Measurements from ENCODE around the gene FTCD. TPM values are rescaled to one million over a fixed set of nuclear protein-coding genes. Genes with fewer than 3 reads are reported as not detected.
A peak's percentile ranks its signal among the peaks of the same experiment; 100 is the strongest.
"Not testable (repeated sequence)": the region's sequence is repeated elsewhere in the genome, so short reads cannot be mapped to it uniquely, and the experiment has no call there.

Gene FTCD
- polyA plus RNA-seq, 1 donor: 61.8 TPM

- no peak for DNase-seq
- no peaks in the 10 kb centered on the region for H3K27me3 ChIP-seq (ENCODE audit: control insufficient read depth, insufficient read depth, low read length)
- peak overlapping the region; percentile 58 for H3K4me3 ChIP-seq (ENCODE audit: low read length)
These were observed 3.1 kb downstream of the FTCD start for GRCh38 chr21:46151989-46152926.

GRCh38 chr21:46151261-46151988, 4.0 kb downstream of the FTCD start:
- Histone ChIP-seq H3K4me1 (ENCODE audit: control insufficient read depth, insufficient read depth, low read length) (peaks cover 11% of the 10 kb centered on the region), H3K27ac (ENCODE audit: low read length) (no peak overlapping the region), H3K36me3 (ENCODE audit: control insufficient read depth, insufficient read depth, low read length) (no peaks in the 10 kb centered on the region), H3K4me3 (ENCODE audit: low read length) (no peak overlapping the region), H3K27me3 (ENCODE audit: control insufficient read depth, insufficient read depth, low read length) (no peaks in the 10 kb centered on the region), H3K9me3 (ENCODE audit: control insufficient read depth, low read depth, low read length) (peaks cover 3% of the 10 kb centered on the region)
- DNase-seq: no peak
- WGBS (ENCODE audit: insufficient coverage, low lambda C conversion rate): no CpG with 5 or more reads among the region's 47 CpGs

More at GRCh38 chr21:46151989-46152926, 3.1 kb downstream of the FTCD start:
- H3K4me1 ChIP-seq (ENCODE audit: control insufficient read depth, insufficient read depth, low read length): peaks cover 11% of the 10 kb centered on the region
- peaks cover 3% of the 10 kb centered on the region for H3K9me3 ChIP-seq (ENCODE audit: control insufficient read depth, low read depth, low read length)
- H3K27ac ChIP-seq (ENCODE audit: low read length): no peak overlapping the region
- H3K36me3 ChIP-seq (ENCODE audit: control insufficient read depth, insufficient read depth, low read length): no peaks in the 10 kb centered on the region
- WGBS (ENCODE audit: insufficient coverage, low lambda C conversion rate): no CpG with 5 or more reads among the region's 45 CpGs

- H3K9me3 ChIP-seq (ENCODE audit: control insufficient read depth, low read depth, low read length): peaks cover 3% of the 10 kb centered on the region
- H3K36me3 ChIP-seq (ENCODE audit: control insufficient read depth, insufficient read depth, low read length): no peaks in the 10 kb centered on the region
- no peak overlapping the region for H3K27ac ChIP-seq (ENCODE audit: low read length)
- peaks cover 5% of the 10 kb centered on the region for H3K4me1 ChIP-seq (ENCODE audit: control insufficient read depth, insufficient read depth, low read length)
- no peak overlapping the region for H3K4me3 ChIP-seq (ENCODE audit: low read length)
- no peaks in the 10 kb centered on the region for H3K27me3 ChIP-seq (ENCODE audit: control insufficient read depth, insufficient read depth, low read length)
- 93% methylated on average over 3 of the region's 24 CpGs for WGBS (ENCODE audit: insufficient coverage, low lambda C conversion rate)
- DNase-seq: no peak
These were observed 4.8 kb downstream of the FTCD start for GRCh38 chr21:46150491-46151121.

- Histone ChIP-seq H3K27ac (ENCODE audit: low read length) (no peak overlapping the region), H3K27me3 (ENCODE audit: control insufficient read depth, insufficient read depth, low read length) (no peaks in the 10 kb centered on the region), H3K9me3 (ENCODE audit: control insufficient read depth, low read depth, low read length) (peaks cover 7% of the 10 kb centered on the region), H3K4me1 (ENCODE audit: control insufficient read depth, insufficient read depth, low read length) (peaks cover 6% of the 10 kb centered on the region), H3K36me3 (ENCODE audit: control insufficient read depth, insufficient read depth, low read length) (no peaks in the 10 kb centered on the region), H3K4me3 (ENCODE audit: low read length) (no peak overlapping the region)
- no CpG with 5 or more reads among the region's 19 CpGs for WGBS (ENCODE audit: insufficient coverage, low lambda C conversion rate)
- DNase-seq: no peak
These were observed 5.3 kb downstream of the FTCD start for GRCh38 chr21:46150073-46150472.

- DNase-seq: no peak
- H3K4me3 ChIP-seq (ENCODE audit: low read length): no peak overlapping the region
- H3K4me1 ChIP-seq (ENCODE audit: control insufficient read depth, insufficient read depth, low read length): peaks cover 12% of the 10 kb centered on the region
- H3K9me3 ChIP-seq (ENCODE audit: control insufficient read depth, low read depth, low read length): peaks cover 7% of the 10 kb centered on the region
- WGBS (ENCODE audit: insufficient coverage, low lambda C conversion rate): 93% methylated on average over 3 of the region's 22 CpGs
- H3K36me3 ChIP-seq (ENCODE audit: control insufficient read depth, insufficient read depth, low read length): no peaks in the 10 kb centered on the region
- H3K27me3 ChIP-seq (ENCODE audit: control insufficient read depth, insufficient read depth, low read length): no peaks in the 10 kb centered on the region
- no peak overlapping the region for H3K27ac ChIP-seq (ENCODE audit: low read length)
These were observed 6.0 kb downstream of the FTCD start for GRCh38 chr21:46149205-46149901.

GRCh38 chr21:46148106-46148505, 7.3 kb downstream of the FTCD start:
- DNase-seq: no peak
- Histone ChIP-seq H3K9me3 (ENCODE audit: control insufficient read depth, low read depth, low read length) (peaks cover 5% of the 10 kb centered on the region), H3K4me1 (ENCODE audit: control insufficient read depth, insufficient read depth, low read length) (peaks cover 16% of the 10 kb centered on the region), H3K27me3 (ENCODE audit: control insufficient read depth, insufficient read depth, low read length) (no peaks in the 10 kb centered on the region), H3K27ac (ENCODE audit: low read length) (no peak overlapping the region), H3K4me3 (ENCODE audit: low read length) (no peak overlapping the region), H3K36me3 (ENCODE audit: control insufficient read depth, insufficient read depth, low read length) (no peaks in the 10 kb centered on the region)
- no CpG with 5 or more reads among the region's 11 CpGs for WGBS (ENCODE audit: insufficient coverage, low lambda C conversion rate)

GRCh38 chr21:46147429-46147828, 8.0 kb downstream of the FTCD start:
- H3K36me3 ChIP-seq (ENCODE audit: control insufficient read depth, insufficient read depth, low read length); H3K27me3 ChIP-seq (ENCODE audit: control insufficient read depth, insufficient read depth, low read length); H3K9me3 ChIP-seq (ENCODE audit: control insufficient read depth, low read depth, low read length): not testable (repeated sequence)
- H3K27ac ChIP-seq (ENCODE audit: low read length): peak overlapping the region; percentile 22
- H3K4me1 ChIP-seq (ENCODE audit: control insufficient read depth, insufficient read depth, low read length): peaks cover 16% of the 10 kb centered on the region
- DNase-seq: peak; percentile 77 to 86
- H3K4me3 ChIP-seq (ENCODE audit: low read length): peak overlapping the region; percentile 3
- no CpG with 5 or more reads among the region's 12 CpGs for WGBS (ENCODE audit: insufficient coverage, low lambda C conversion rate)

- Histone ChIP-seq H3K9me3 (ENCODE audit: control insufficient read depth, low read depth, low read length) (peaks cover 6% of the 10 kb centered on the region), H3K4me1 (ENCODE audit: control insufficient read depth, insufficient read depth, low read length) (peaks cover 16% of the 10 kb centered on the region), H3K27ac (ENCODE audit: low read length) (peak overlapping the region; percentile 22), H3K4me3 (ENCODE audit: low read length) (peak overlapping the region; percentile 3), H3K27me3 (ENCODE audit: control insufficient read depth, insufficient read depth, low read length) (no peaks in the 10 kb centered on the region), H3K36me3 (ENCODE audit: control insufficient read depth, insufficient read depth, low read length) (peaks cover 3% of the 10 kb centered on the region)
- WGBS (ENCODE audit: insufficient coverage, low lambda C conversion rate): no CpG with 5 or more reads among the region's 14 CpGs
- DNase-seq: no peak
These were observed 8.5 kb downstream of the FTCD start for GRCh38 chr21:46146856-46147255.

- peak overlapping the region; percentile 22 for H3K27ac ChIP-seq (ENCODE audit: low read length)
- H3K4me1 ChIP-seq (ENCODE audit: control insufficient read depth, insufficient read depth, low read length): peaks cover 16% of the 10 kb centered on the region
- WGBS (ENCODE audit: insufficient coverage, low lambda C conversion rate): 100% methylated on average over 1 of the region's 60 CpGs
- H3K4me3 ChIP-seq (ENCODE audit: low read length): no peak overlapping the region
- peaks cover 8% of the 10 kb centered on the region for H3K9me3 ChIP-seq (ENCODE audit: control insufficient read depth, low read depth, low read length)
- peaks cover 3% of the 10 kb centered on the region for H3K36me3 ChIP-seq (ENCODE audit: control insufficient read depth, insufficient read depth, low read length)
- no peak for DNase-seq
- no peaks in the 10 kb centered on the region for H3K27me3 ChIP-seq (ENCODE audit: control insufficient read depth, insufficient read depth, low read length)
These were observed 9.3 kb downstream of the FTCD start for GRCh38 chr21:46145840-46146691.
